Lung (tissue), 12 donors: ENCODE data around the gene AGBL4. TPM values are rescaled to one million over a fixed set of nuclear protein-coding genes. Genes with fewer than 3 reads are reported as not detected.

Experiments
- ATAC-seq: fragments of 200-7000 bp; cut with Tn5 transposase; one replicate; pipeline ENCODE4 v1.9.1; 2020; ENCODE audit warnings: moderate number of reproducible peaks; ENCODE audit not compliant: insufficient read depth, low FRiP score
- DNase-seq, 3 donors: peaks; one replicate each; pipeline ENCODE4 v3.0.0-alpha.2; 2013 to 2017
- H3K27ac ChIP-seq, 2 donors: one replicate each; pipeline ENCODE4 v1.5.1; 2013; ENCODE audit warnings: mild to moderate bottlenecking in 2 of 2, moderate library complexity in 2 of 2, control low read depth in 1 of 2, inconsistent platforms in 1 of 2, low read depth in 1 of 2, low read length in 1 of 2
- H3K27me3 ChIP-seq, 3 donors: one replicate each; pipeline ENCODE4 v1.5.1; 2013; ENCODE audit warnings: low read length in 2 of 3; ENCODE audit not compliant: control insufficient read depth in 3 of 3, insufficient read depth in 3 of 3
- H3K36me3 ChIP-seq, 4 donors: one replicate each; pipeline ENCODE4 v1.5.1; 2013; ENCODE audit warnings: low read length in 4 of 4, mild to moderate bottlenecking in 1 of 4, moderate library complexity in 1 of 4; ENCODE audit not compliant: control insufficient read depth in 4 of 4, insufficient read depth in 4 of 4
- H3K4me1 ChIP-seq, 5 donors: one replicate each; pipeline ENCODE4 v1.5.1; 2013; ENCODE audit warnings: low read length in 5 of 5, mild to moderate bottlenecking in 2 of 5, moderate library complexity in 1 of 5; ENCODE audit not compliant: control insufficient read depth in 5 of 5, insufficient read depth in 5 of 5
- H3K4me3 ChIP-seq: one replicate; pipeline ENCODE4 v1.5.1; 2013; ENCODE audit warnings: mild to moderate bottlenecking, control low read depth, moderate library complexity
- H3K9ac ChIP-seq, 2 donors: one replicate each; pipeline ENCODE4 v1.5.1; 2013; ENCODE audit warnings: low read length in 2 of 2, control low read depth in 1 of 2; ENCODE audit not compliant: insufficient read depth in 1 of 2
- H3K9me3 ChIP-seq, 4 donors: one replicate each; pipeline ENCODE4 v1.5.1; 2013; ENCODE audit warnings: low read length in 3 of 4, mild to moderate bottlenecking in 1 of 4, moderate library complexity in 1 of 4; ENCODE audit not compliant: control insufficient read depth in 4 of 4, insufficient read depth in 3 of 4
- CTCF ChIP-seq: IDR thresholded peaks from 2 replicates; pipeline ENCODE4 v1.5.1; 2012; ENCODE audit warnings: mild to moderate bottlenecking; ENCODE audit errors: control extremely low read depth, extremely low read depth
- WGBS, 2 donors: extraction: QIAGEN DNeasy Blood & Tissue Kit; methylation state at CpG; one replicate each; pipeline ENCODE4 v1.1.7; 2013; 5-methylcytosine and 5-hydroxymethylcytosine counted together
- polyA plus RNA-seq, 2 donors: library from polyadenylated mRNA; stranded (reverse); fragments of 200-250 nt; gene quantifications; one replicate each; pipeline ENCODE4 v1.2.1, GENCODE V29; 2013
- total RNA-seq, 2 donors: library from RNA; depleted of rRNA in 1 of 2; stranded (reverse); fragments of >200 nt in 1 of 2; gene quantifications; one replicate each; pipeline ENCODE4 v1.2.1, GENCODE V29; 2014 to 2021
- donor health status: control.
- donor health status: control.
- donor health status: Bipolar disorder and iron deficiency.
- donor health status: healthy.
- donor health status: DM: yes; HTN: yes; CAD: no.

The AGBL4 gene
- total and polyA plus RNA-seq, 4 donors: 0.24 to 7.5 (median 2.6) TPM

- Histone ChIP-seq H3K9me3 (no peaks in the 10 kb centered on the region), H3K27ac (no peak overlapping the region), H3K4me1 (no peaks in the 10 kb centered on the region), H3K27me3 (no peaks in the 10 kb centered on the region), H3K36me3 (no peaks in the 10 kb centered on the region), H3K4me3 (no peak overlapping the region), H3K9ac (no peak overlapping the region)
- no peak for TF ChIP-seq CTCF
- ATAC-seq (no peak), DNase-seq (no peak)
- WGBS, 2 donors: 83 to 95% methylated on average over 2 of the region's 2 CpGs
These were observed 629.6 kb downstream of the AGBL4 start for GRCh38 chr1:49394200-49394599.

GRCh38 chr1:49389699-49390098, 634.1 kb downstream of the AGBL4 start:
- no peak for DNase-seq
- Histone ChIP-seq H3K27ac (no peak overlapping the region), H3K36me3 (no peaks in the 10 kb centered on the region), H3K27me3 (no peaks in the 10 kb centered on the region), H3K9me3 (no peaks in the 10 kb centered on the region), H3K9ac (no peak overlapping the region), H3K4me1 (no peaks in the 10 kb centered on the region), H3K4me3 (no peak overlapping the region)
- no peak for ATAC-seq
- TF ChIP-seq CTCF: no peak

GRCh38 chr1:49364676-49365075, 659.1 kb downstream of the AGBL4 start:
- no peak overlapping the region for H3K27ac ChIP-seq
- ATAC-seq (no peak), DNase-seq (no peak)
- no peaks in the 10 kb centered on the region for H3K9me3 ChIP-seq
- H3K4me1 ChIP-seq: no peaks in the 10 kb centered on the region
- no peak overlapping the region for H3K4me3 ChIP-seq
- H3K36me3 ChIP-seq: no peaks in the 10 kb centered on the region
- H3K9ac ChIP-seq: no peak overlapping the region
- no peak for TF ChIP-seq CTCF
- no peaks in the 10 kb centered on the region for H3K27me3 ChIP-seq
- 91% methylated on average over 7 of the region's 7 CpGs for WGBS, 2 donors

GRCh38 chr1:49363628-49364027, 660.1 kb downstream of the AGBL4 start:
- Histone ChIP-seq H3K9ac (no peak overlapping the region), H3K36me3 (no peaks in the 10 kb centered on the region), H3K9me3 (no peaks in the 10 kb centered on the region), H3K27ac (no peak overlapping the region), H3K27me3 (no peaks in the 10 kb centered on the region), H3K4me3 (no peak overlapping the region), H3K4me1 (no peaks in the 10 kb centered on the region)
- 44 to 60% methylated on average over 1 of the region's 1 CpG for WGBS, 2 donors
- DNase-seq (no peak), ATAC-seq (no peak)
- TF ChIP-seq CTCF: no peak
